ENCODE data around the gene FXYD2.

The FXYD2 gene

DNA sequence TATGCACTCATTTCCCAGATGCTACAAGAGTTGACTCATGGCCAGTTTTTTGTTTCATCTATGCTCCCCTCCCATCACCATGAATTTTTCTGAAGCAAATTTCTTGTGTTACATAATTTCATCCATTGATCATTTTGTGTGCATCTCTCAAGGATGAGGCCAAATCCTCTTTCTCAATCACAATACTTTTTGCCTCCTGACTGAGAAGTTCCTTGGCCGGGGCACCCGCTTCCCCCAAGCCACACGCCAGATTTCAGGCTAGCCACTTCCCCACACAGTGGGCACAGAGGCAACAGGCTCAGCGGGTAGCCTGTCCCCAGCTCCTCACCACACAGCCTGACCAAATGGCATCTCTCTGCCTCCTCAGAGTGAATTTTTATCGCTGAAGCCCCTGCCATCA is 17.7 kb downstream of the FXYD2 start:
- no peaks in the 10 kb centered on the region for H3K4me1 ChIP-seq (ENCODE audit: control insufficient read depth, low read length)
- H3K27me3 ChIP-seq (ENCODE audit: control insufficient read depth, low read length) = peaks cover 21% of the 10 kb centered on the region
- H3K36me3 ChIP-seq (ENCODE audit: control insufficient read depth, low read length) = no peaks in the 10 kb centered on the region
- H4K20me1 ChIP-seq (ENCODE audit: control insufficient read depth, insufficient read depth, low read depth, low read length) = no peaks in the 10 kb centered on the region
- H3K9me2 ChIP-seq (replicated peaks; ENCODE audit: control insufficient read depth, low read length) = no peaks in the 10 kb centered on the region
- H3F3A ChIP-seq (ENCODE audit: control insufficient read depth, insufficient read depth) = no peaks in the 10 kb centered on the region
- TF ChIP-seq EZH2phosphoT487 (IDR thresholded peaks at IDR 0.05; ENCODE audit: borderline replicate concordance, low read length) = no peak
- TF ChIP-seq, protein P1, sequence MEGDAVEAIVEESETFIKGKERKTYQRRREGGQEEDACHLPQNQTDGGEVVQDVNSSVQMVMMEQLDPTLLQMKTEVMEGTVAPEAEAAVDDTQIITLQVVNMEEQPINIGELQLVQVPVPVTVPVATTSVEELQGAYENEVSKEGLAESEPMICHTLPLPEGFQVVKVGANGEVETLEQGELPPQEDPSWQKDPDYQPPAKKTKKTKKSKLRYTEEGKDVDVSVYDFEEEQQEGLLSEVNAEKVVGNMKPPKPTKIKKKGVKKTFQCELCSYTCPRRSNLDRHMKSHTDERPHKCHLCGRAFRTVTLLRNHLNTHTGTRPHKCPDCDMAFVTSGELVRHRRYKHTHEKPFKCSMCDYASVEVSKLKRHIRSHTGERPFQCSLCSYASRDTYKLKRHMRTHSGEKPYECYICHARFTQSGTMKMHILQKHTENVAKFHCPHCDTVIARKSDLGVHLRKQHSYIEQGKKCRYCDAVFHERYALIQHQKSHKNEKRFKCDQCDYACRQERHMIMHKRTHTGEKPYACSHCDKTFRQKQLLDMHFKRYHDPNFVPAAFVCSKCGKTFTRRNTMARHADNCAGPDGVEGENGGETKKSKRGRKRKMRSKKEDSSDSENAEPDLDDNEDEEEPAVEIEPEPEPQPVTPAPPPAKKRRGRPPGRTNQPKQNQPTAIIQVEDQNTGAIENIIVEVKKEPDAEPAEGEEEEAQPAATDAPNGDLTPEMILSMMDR (IDR thresholded peaks at IDR 0.05; ENCODE audit: low read depth, low read length, poor library complexity, severe bottlenecking) = no peak
- H3K79me2 ChIP-seq (ENCODE audit: control insufficient read depth, low read length) = no peaks in the 10 kb centered on the region
- H3K9me3 ChIP-seq (ENCODE audit: control insufficient read depth, insufficient read depth, low read length) = no peaks in the 10 kb centered on the region
- no peak overlapping the region for H3K4me3 ChIP-seq (ENCODE audit: low read length)
- H3K27ac ChIP-seq (ENCODE audit: low read depth, low read length) = no peak overlapping the region
- H3K4me2 ChIP-seq (ENCODE audit: low read length) = no peak overlapping the region

DNA sequence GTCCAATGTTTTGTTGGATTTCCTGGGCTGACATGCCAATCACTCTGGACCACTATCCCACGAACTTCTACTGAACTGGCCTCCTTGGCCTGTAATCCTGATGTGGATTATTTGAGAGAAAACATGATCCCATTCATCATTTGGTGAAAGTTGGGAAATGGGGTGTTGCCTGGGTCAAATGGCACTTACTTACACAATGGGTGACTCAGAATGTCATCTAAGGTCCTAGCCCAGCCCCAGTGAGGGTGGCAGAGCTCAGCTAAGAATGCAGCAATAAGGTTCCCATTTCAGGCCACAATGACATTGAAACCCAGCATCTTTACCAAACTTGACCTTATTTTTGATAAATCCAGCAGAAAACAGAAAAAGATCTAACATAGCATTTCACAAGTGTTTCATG is 19.5 kb downstream of the FXYD2 start:
- Histone ChIP-seq H3K27ac (ENCODE audit: low read depth, low read length) (no peak overlapping the region), H3K79me2 (ENCODE audit: control insufficient read depth, low read length) (no peaks in the 10 kb centered on the region), H3K36me3 (ENCODE audit: control insufficient read depth, low read length) (no peaks in the 10 kb centered on the region), H3K4me2 (ENCODE audit: low read length) (no peak overlapping the region), H3F3A (ENCODE audit: control insufficient read depth, insufficient read depth) (no peaks in the 10 kb centered on the region), H3K9me3 (ENCODE audit: control insufficient read depth, insufficient read depth, low read length) (no peaks in the 10 kb centered on the region), H3K4me1 (ENCODE audit: control insufficient read depth, low read length) (no peaks in the 10 kb centered on the region), H4K20me1 (ENCODE audit: control insufficient read depth, insufficient read depth, low read depth, low read length) (no peaks in the 10 kb centered on the region), H3K9me2 (replicated peaks; ENCODE audit: control insufficient read depth, low read length) (no peaks in the 10 kb centered on the region), H3K4me3 (ENCODE audit: low read length) (no peak overlapping the region), H3K27me3 (ENCODE audit: control insufficient read depth, low read length) (peaks cover 31% of the 10 kb centered on the region)
- TF ChIP-seq, protein P1 (IDR thresholded peaks at IDR 0.05; ENCODE audit: low read depth, low read length, poor library complexity, severe bottlenecking) = no peak
- no peak for TF ChIP-seq EZH2phosphoT487 (IDR thresholded peaks at IDR 0.05; ENCODE audit: borderline replicate concordance, low read length)

DNA sequence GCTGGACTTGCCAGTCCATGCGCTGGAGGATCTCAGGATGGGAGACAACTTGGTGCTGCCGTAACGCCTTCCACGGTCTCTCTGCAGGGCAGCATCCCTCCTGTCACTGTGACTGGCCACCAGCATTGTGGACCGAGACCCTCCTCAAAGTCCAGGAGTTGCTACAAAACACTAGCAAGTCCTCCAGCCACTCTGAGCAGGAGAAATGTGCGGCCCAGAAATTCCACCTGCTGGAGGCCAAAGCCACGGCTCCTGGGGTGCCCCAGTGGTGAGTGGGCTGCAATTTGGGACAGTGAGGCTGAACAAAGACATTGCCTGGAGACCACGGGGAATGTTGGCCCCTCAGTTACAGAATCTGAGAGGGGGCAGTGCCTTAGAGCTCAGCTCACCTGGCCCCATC is 20.6 kb downstream of the FXYD2 start:
- Histone ChIP-seq H3K9me3 (ENCODE audit: control insufficient read depth, insufficient read depth, low read length) (no peaks in the 10 kb centered on the region), H3K9me2 (replicated peaks; ENCODE audit: control insufficient read depth, low read length) (no peaks in the 10 kb centered on the region), H3K79me2 (ENCODE audit: control insufficient read depth, low read length) (no peaks in the 10 kb centered on the region), H3K4me2 (ENCODE audit: low read length) (no peak overlapping the region), H3K27ac (ENCODE audit: low read depth, low read length) (no peak overlapping the region), H3K27me3 (ENCODE audit: control insufficient read depth, low read length) (peaks cover 30% of the 10 kb centered on the region), H3K4me1 (ENCODE audit: control insufficient read depth, low read length) (no peaks in the 10 kb centered on the region), H4K20me1 (ENCODE audit: control insufficient read depth, insufficient read depth, low read depth, low read length) (no peaks in the 10 kb centered on the region), H3K36me3 (ENCODE audit: control insufficient read depth, low read length) (no peaks in the 10 kb centered on the region), H3F3A (ENCODE audit: control insufficient read depth, insufficient read depth) (no peaks in the 10 kb centered on the region), H3K4me3 (ENCODE audit: low read length) (no peak overlapping the region)
- TF ChIP-seq EZH2phosphoT487 (IDR thresholded peaks at IDR 0.05; ENCODE audit: borderline replicate concordance, low read length) = no peak
- TF ChIP-seq, protein P1 (IDR thresholded peaks at IDR 0.05; ENCODE audit: low read depth, low read length, poor library complexity, severe bottlenecking) = no peak

DNA sequence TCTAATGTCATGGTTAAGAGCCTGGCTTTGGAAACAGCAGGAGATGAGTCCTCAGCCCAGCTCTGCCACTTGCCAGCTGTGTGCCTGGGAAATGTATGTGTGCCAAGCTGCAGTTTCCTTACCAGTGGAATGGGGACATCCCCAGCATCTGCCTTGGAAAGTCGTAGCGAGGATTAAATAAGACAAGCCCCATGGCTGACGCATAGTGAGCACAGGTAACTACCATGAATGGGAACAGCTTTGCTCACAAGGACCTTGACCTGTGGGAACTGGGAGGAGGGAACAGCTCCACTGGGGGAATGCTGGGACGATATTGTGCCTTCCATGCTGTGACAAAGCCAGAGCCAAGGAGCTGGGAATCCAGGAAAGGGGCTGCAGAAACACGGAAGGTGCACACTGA is 24.9 kb downstream of the FXYD2 start:
- Histone ChIP-seq H3K9me2 (replicated peaks; ENCODE audit: control insufficient read depth, low read length) (no peaks in the 10 kb centered on the region), H3K4me2 (ENCODE audit: low read length) (no peak overlapping the region), H3K4me3 (ENCODE audit: low read length) (no peak overlapping the region), H3F3A (ENCODE audit: control insufficient read depth, insufficient read depth) (no peaks in the 10 kb centered on the region), H3K4me1 (ENCODE audit: control insufficient read depth, low read length) (no peaks in the 10 kb centered on the region), H3K36me3 (ENCODE audit: control insufficient read depth, low read length) (no peaks in the 10 kb centered on the region), H3K79me2 (ENCODE audit: control insufficient read depth, low read length) (no peaks in the 10 kb centered on the region), H3K27ac (ENCODE audit: low read depth, low read length) (no peak overlapping the region), H4K20me1 (ENCODE audit: control insufficient read depth, insufficient read depth, low read depth, low read length) (no peaks in the 10 kb centered on the region), H3K9me3 (ENCODE audit: control insufficient read depth, insufficient read depth, low read length) (no peaks in the 10 kb centered on the region), H3K27me3 (ENCODE audit: control insufficient read depth, low read length) (peaks cover 34% of the 10 kb centered on the region)
- TF ChIP-seq, protein P1 (IDR thresholded peaks at IDR 0.05; ENCODE audit: low read depth, low read length, poor library complexity, severe bottlenecking) = no peak
- no peak for TF ChIP-seq EZH2phosphoT487 (IDR thresholded peaks at IDR 0.05; ENCODE audit: borderline replicate concordance, low read length)
